ENCODE data around the gene VAV1.
A peak's percentile ranks its signal among the peaks of the same experiment; 100 is the strongest.

VAV1 gene

DNA sequence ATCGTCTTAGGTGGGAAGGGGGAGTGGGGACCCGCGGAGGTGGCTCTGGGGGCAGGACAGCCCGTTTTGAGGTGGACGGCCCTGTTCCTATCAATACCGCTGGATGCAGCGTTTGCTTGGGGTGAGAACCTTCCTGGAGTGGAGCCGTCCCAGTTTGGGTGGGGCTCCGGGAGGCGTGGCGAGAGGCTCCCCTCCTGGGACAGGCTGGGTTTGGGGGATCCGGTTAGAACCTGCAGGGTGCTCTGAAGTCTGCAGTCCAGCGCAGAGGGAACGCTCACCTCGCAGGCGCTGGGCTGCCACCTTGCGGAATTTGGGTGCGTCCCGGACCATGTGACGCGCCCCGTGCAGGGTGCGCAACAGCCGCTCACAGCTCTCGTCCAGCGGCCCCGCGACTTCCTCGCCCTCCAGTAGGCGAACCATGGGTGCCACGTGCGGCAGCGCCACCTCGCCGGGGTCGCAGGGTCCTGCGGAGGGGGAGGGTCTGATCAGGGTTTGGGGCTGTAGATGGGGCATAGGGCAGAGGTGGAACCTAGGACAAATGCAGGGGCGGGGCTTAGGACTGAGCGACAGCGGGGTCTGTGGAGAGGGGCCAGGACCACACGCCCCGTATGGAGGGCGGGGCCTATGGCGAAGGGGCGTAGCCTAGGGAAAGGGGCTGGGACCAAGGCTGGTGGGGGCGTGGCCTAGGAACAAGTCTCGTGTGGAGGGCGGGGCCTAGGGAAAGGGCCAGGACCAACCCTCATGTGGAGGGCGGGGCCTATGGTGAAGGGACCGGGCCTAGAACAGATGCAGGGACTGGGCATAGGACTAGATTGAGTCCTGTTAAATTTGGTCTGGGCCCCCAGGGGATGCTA is 19.1 kb upstream of the VAV1 start:
- H3K27ac ChIP-seq (replicated peaks; ENCODE audit: low read length): peak overlapping the region; percentile 44
- WGBS, 2 donors (ENCODE audit: extremely low coverage in 2 of 2, insufficient read length in 2 of 2, insufficient replicate concordance in 1 of 2): no CpG with 5 or more reads among the region's 50 CpGs

DNA sequence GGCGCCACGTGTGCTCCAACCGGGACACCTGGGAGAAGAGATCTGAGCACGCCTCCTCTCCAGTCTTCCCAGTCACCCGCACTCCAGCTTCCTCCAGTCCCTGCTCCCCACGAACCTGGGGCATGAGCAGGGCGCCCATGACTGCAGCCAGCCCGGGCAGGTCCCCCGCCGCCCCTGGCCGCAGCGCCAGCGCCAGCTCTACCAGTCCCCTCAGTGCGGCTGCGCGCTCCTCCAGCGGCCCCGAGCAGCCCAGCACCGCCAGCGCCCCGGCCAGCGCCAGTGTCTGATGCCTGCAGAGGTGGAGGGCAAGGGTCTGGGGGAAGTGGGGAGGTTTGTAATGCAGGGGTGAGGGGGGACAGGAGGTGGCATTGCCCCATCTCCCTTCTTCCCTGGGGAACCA is 18.4 kb upstream of the VAV1 start:
- Histone ChIP-seq H2BK5ac (ENCODE audit: low read length) (peak overlapping the region; percentile 0), H4K91ac (ENCODE audit: low read depth, low read length, poor library complexity) (no peak overlapping the region), H3K36me3 (replicated peaks in 1 of 2; ENCODE audit: control insufficient read depth in 2 of 2, insufficient read depth in 2 of 2, low read length in 2 of 2) (peaks cover 18 to 30% of the 10 kb centered on the region in 2 donors), H3K14ac (ENCODE audit: low read length) (peak overlapping the region; percentile 94), H3K4ac (ENCODE audit: low read length) (no peak overlapping the region), H3K18ac (ENCODE audit: low read length) (peak overlapping the region; percentile 80), H3K27ac (replicated peaks; ENCODE audit: low read length) (no peak overlapping the region), H3K4me3 (ENCODE audit: low read length in 2 of 2) (no peak overlapping the region), H3K9me3 (replicated peaks in 1 of 2; ENCODE audit: control insufficient read depth in 2 of 2, insufficient read depth in 1 of 2, low read depth in 1 of 2, low read length in 2 of 2) (no peaks in the 10 kb centered on the region), H2BK15ac (ENCODE audit: low read length) (peak overlapping the region; percentile 21), H3K4me1 (ENCODE audit: control insufficient read depth in 2 of 2, insufficient read depth in 1 of 2, low read depth in 1 of 2, low read length in 2 of 2) (peaks cover 0 to 5% of the 10 kb centered on the region in 2 donors), H2BK120ac (ENCODE audit: low read depth, low read length) (no peak overlapping the region), H2AK5ac (ENCODE audit: low read depth, low read length) (peak overlapping the region; percentile 88), H4K8ac (ENCODE audit: low read depth, low read length) (no peak overlapping the region), H3K79me1 (ENCODE audit: low read depth, low read length) (no peaks in the 10 kb centered on the region), H2AFZ (ENCODE audit: low read length) (no peak overlapping the region), H3K27me3 (ENCODE audit: control insufficient read depth in 3 of 3, insufficient read depth in 3 of 3, low read depth in 1 of 3, low read length in 3 of 3) (no peaks in the 10 kb centered on the region), H3K9ac (ENCODE audit: low read depth, low read length, poor library complexity) (no peak overlapping the region), H3K4me2 (ENCODE audit: insufficient read depth, low read length, poor library complexity, severe bottlenecking) (no peak overlapping the region), H3K23ac (ENCODE audit: low read depth, low read length, poor library complexity) (peak overlapping the region; percentile 98), H2BK12ac (ENCODE audit: low read length) (peak overlapping the region; percentile 10)
- no CpG with 5 or more reads among the region's 22 CpGs for WGBS, 2 donors (ENCODE audit: extremely low coverage in 2 of 2, insufficient read length in 2 of 2, insufficient replicate concordance in 1 of 2)
- no peak for DNase-seq (ENCODE audit: low spot score)

More for the DNA sequence above, 19.1 kb upstream of the VAV1 start:
- H3K9ac ChIP-seq (ENCODE audit: low read depth, low read length, poor library complexity): peak overlapping the region; percentile 77
- H3K9me3 ChIP-seq (replicated peaks in 1 of 2; ENCODE audit: control insufficient read depth in 2 of 2, insufficient read depth in 1 of 2, low read depth in 1 of 2, low read length in 2 of 2): no peaks in the 10 kb centered on the region
- peak; percentile 90 for DNase-seq (ENCODE audit: low spot score)
- H2BK12ac ChIP-seq (ENCODE audit: low read length): no peak overlapping the region
- H3K23ac ChIP-seq (ENCODE audit: low read depth, low read length, poor library complexity): peak overlapping the region; percentile 98
- no peak overlapping the region for H2BK15ac ChIP-seq (ENCODE audit: low read length)
- H3K4me2 ChIP-seq (ENCODE audit: insufficient read depth, low read length, poor library complexity, severe bottlenecking): peak overlapping the region; percentile 89
- H3K4ac ChIP-seq (ENCODE audit: low read length): no peak overlapping the region
- no peaks in the 10 kb centered on the region for H3K79me1 ChIP-seq (ENCODE audit: low read depth, low read length)
- H2BK5ac ChIP-seq (ENCODE audit: low read length): no peak overlapping the region
- H2BK120ac ChIP-seq (ENCODE audit: low read depth, low read length): no peak overlapping the region
- H4K8ac ChIP-seq (ENCODE audit: low read depth, low read length): no peak overlapping the region
- H2AK5ac ChIP-seq (ENCODE audit: low read depth, low read length): peak overlapping the region; percentile 88
- H2AFZ ChIP-seq (ENCODE audit: low read length): no peak overlapping the region
- peaks cover 0 to 5% of the 10 kb centered on the region in 2 donors for H3K4me1 ChIP-seq (ENCODE audit: control insufficient read depth in 2 of 2, insufficient read depth in 1 of 2, low read depth in 1 of 2, low read length in 2 of 2)
- peaks cover 19 to 37% of the 10 kb centered on the region in 2 donors for H3K36me3 ChIP-seq (replicated peaks in 1 of 2; ENCODE audit: control insufficient read depth in 2 of 2, insufficient read depth in 2 of 2, low read length in 2 of 2)
- no peak overlapping the region for H4K91ac ChIP-seq (ENCODE audit: low read depth, low read length, poor library complexity)
- peak overlapping the region in 1 of 2 donors; percentile 72 for H3K4me3 ChIP-seq (ENCODE audit: low read length in 2 of 2)
- peak overlapping the region; percentile 94 for H3K14ac ChIP-seq (ENCODE audit: low read length)
- H3K27me3 ChIP-seq (ENCODE audit: control insufficient read depth in 3 of 3, insufficient read depth in 3 of 3, low read depth in 1 of 3, low read length in 3 of 3): no peaks in the 10 kb centered on the region
- peak overlapping the region; percentile 96 for H3K18ac ChIP-seq (ENCODE audit: low read length)

- H3K4ac ChIP-seq (ENCODE audit: low read length): no peak overlapping the region
- H2AFZ ChIP-seq (ENCODE audit: low read length): no peak overlapping the region
- no peak overlapping the region for H3K23ac ChIP-seq (ENCODE audit: low read depth, low read length, poor library complexity)
- H3K4me2 ChIP-seq (ENCODE audit: insufficient read depth, low read length, poor library complexity, severe bottlenecking): no peak overlapping the region
- no peak overlapping the region for H3K27ac ChIP-seq (replicated peaks; ENCODE audit: low read length)
- H3K36me3 ChIP-seq (replicated peaks in 1 of 2; ENCODE audit: control insufficient read depth in 2 of 2, insufficient read depth in 2 of 2, low read length in 2 of 2): peaks cover 13 to 23% of the 10 kb centered on the region in 2 donors
- no peak overlapping the region for H3K4me3 ChIP-seq (ENCODE audit: low read length in 2 of 2)
- no peaks in the 10 kb centered on the region for H3K79me1 ChIP-seq (ENCODE audit: low read depth, low read length)
- no peak overlapping the region for H3K9ac ChIP-seq (ENCODE audit: low read depth, low read length, poor library complexity)
- no CpG with 5 or more reads among the region's 23 CpGs for WGBS, 2 donors (ENCODE audit: extremely low coverage in 2 of 2, insufficient read length in 2 of 2, insufficient replicate concordance in 1 of 2)
- H2BK12ac ChIP-seq (ENCODE audit: low read length): no peak overlapping the region
- DNase-seq (ENCODE audit: low spot score): no peak
- H4K8ac ChIP-seq (ENCODE audit: low read depth, low read length): no peak overlapping the region
- no peak overlapping the region for H4K91ac ChIP-seq (ENCODE audit: low read depth, low read length, poor library complexity)
- H2BK15ac ChIP-seq (ENCODE audit: low read length): no peak overlapping the region
- no peak overlapping the region for H3K14ac ChIP-seq (ENCODE audit: low read length)
- H2BK120ac ChIP-seq (ENCODE audit: low read depth, low read length): no peak overlapping the region
- H2AK5ac ChIP-seq (ENCODE audit: low read depth, low read length): peak overlapping the region; percentile 88
- peak overlapping the region; percentile 38 for H3K18ac ChIP-seq (ENCODE audit: low read length)
- H3K27me3 ChIP-seq (ENCODE audit: control insufficient read depth in 3 of 3, insufficient read depth in 3 of 3, low read depth in 1 of 3, low read length in 3 of 3): no peaks in the 10 kb centered on the region
- peaks cover 0 to 5% of the 10 kb centered on the region in 2 donors for H3K4me1 ChIP-seq (ENCODE audit: control insufficient read depth in 2 of 2, insufficient read depth in 1 of 2, low read depth in 1 of 2, low read length in 2 of 2)
- H2BK5ac ChIP-seq (ENCODE audit: low read length): peak overlapping the region; percentile 0
- H3K9me3 ChIP-seq (replicated peaks in 1 of 2; ENCODE audit: control insufficient read depth in 2 of 2, insufficient read depth in 1 of 2, low read depth in 1 of 2, low read length in 2 of 2): no peaks in the 10 kb centered on the region
Observed at GRCh38 chr19:6754653-6755463, 17.6 kb upstream of the VAV1 start.

GRCh38 chr19:6760606-6761005 is 11.9 kb upstream of the VAV1 start:
- Histone ChIP-seq H3K27ac (replicated peaks; ENCODE audit: low read length) (no peak overlapping the region), H3K9me3 (replicated peaks in 1 of 2; ENCODE audit: control insufficient read depth in 2 of 2, insufficient read depth in 1 of 2, low read depth in 1 of 2, low read length in 2 of 2) (no peaks in the 10 kb centered on the region)

More at GRCh38 chr19:6760606-6761005, 11.9 kb upstream of the VAV1 start:
- H3K9ac ChIP-seq (ENCODE audit: low read depth, low read length, poor library complexity): no peak overlapping the region
- H4K91ac ChIP-seq (ENCODE audit: low read depth, low read length, poor library complexity): peak overlapping the region; percentile 30
- H3K4me2 ChIP-seq (ENCODE audit: insufficient read depth, low read length, poor library complexity, severe bottlenecking): no peak overlapping the region
- no peak overlapping the region for H3K4ac ChIP-seq (ENCODE audit: low read length)
- H3K18ac ChIP-seq (ENCODE audit: low read length): peak overlapping the region; percentile 27
- peak overlapping the region; percentile 74 for H2AFZ ChIP-seq (ENCODE audit: low read length)
- H3K14ac ChIP-seq (ENCODE audit: low read length): peak overlapping the region; percentile 8
- no peaks in the 10 kb centered on the region for H3K79me1 ChIP-seq (ENCODE audit: low read depth, low read length)
- H2AK5ac ChIP-seq (ENCODE audit: low read depth, low read length): no peak overlapping the region
- no peak overlapping the region for H2BK120ac ChIP-seq (ENCODE audit: low read depth, low read length)
- H2BK5ac ChIP-seq (ENCODE audit: low read length): peak overlapping the region; percentile 19
- no peak for DNase-seq (ENCODE audit: low spot score)
- no peak overlapping the region for H3K4me3 ChIP-seq (ENCODE audit: low read length in 2 of 2)
- WGBS, 2 donors (ENCODE audit: extremely low coverage in 2 of 2, insufficient read length in 2 of 2, insufficient replicate concordance in 1 of 2): no CpG with 5 or more reads among the region's 17 CpGs
- H3K4me1 ChIP-seq (ENCODE audit: control insufficient read depth in 2 of 2, insufficient read depth in 1 of 2, low read depth in 1 of 2, low read length in 2 of 2): no peaks in the 10 kb centered on the region
- no peaks in the 10 kb centered on the region for H3K36me3 ChIP-seq (replicated peaks in 1 of 2; ENCODE audit: control insufficient read depth in 2 of 2, insufficient read depth in 2 of 2, low read length in 2 of 2)
- H2BK15ac ChIP-seq (ENCODE audit: low read length): no peak overlapping the region
- H3K23ac ChIP-seq (ENCODE audit: low read depth, low read length, poor library complexity): no peak overlapping the region
- no peak overlapping the region for H4K8ac ChIP-seq (ENCODE audit: low read depth, low read length)
- H2BK12ac ChIP-seq (ENCODE audit: low read length): peak overlapping the region; percentile 41
- peaks cover 0 to under 1% (median under 1%) of the 10 kb centered on the region in 3 experiments for H3K27me3 ChIP-seq (ENCODE audit: control insufficient read depth in 3 of 3, insufficient read depth in 3 of 3, low read depth in 1 of 3, low read length in 3 of 3)

Data from neuronal stem cell (in vitro differentiated cells).